K562 (cell line): ENCODE measurements around the gene PPARGC1A. TPM values are rescaled to one million over a fixed set of nuclear protein-coding genes. Genes with fewer than 3 reads are reported as not detected.

Source experiments
- ATAC-seq: fragments of 200-7000 bp; cut with Tn5 transposase; 3 replicates; pipeline ENCODE4 v1.9.1; 2020; ENCODE audit warnings: moderate library complexity
- BruUV-seq: library from RNA; stranded (reverse); fragments of 400-500 nt; replicated peaks from 2 replicates; lab custom pipeline; 2021; lab: Mats Ljungman, UMichigan
- CTCF ChIA-PET: fragments of 300-600 bp; formaldehyde crosslinking; extraction: SDS; loops from one replicate; lab custom pipeline; 2021; ENCODE audit warnings: low intra/inter-chr PET ratio; lab: Yijun Ruan, JAX
- POLR2A ChIA-PET: fragments of 300-600, 350-650 bp; sonication (Branson Sonifier 250); formaldehyde crosslinking; extraction: SDS; loops from one replicate; lab custom pipeline; 2021; ENCODE audit warnings: antibody characterized with exemption, inconsistent platforms; lab: Yijun Ruan, JAX
- DNase-seq, 4 experiments: peaks; one replicate each; pipeline versions ENCODE4 v3.0.0 to v3.0.0-alpha.2; 2011 to 2018; ENCODE audit warnings: low spot score in 3 of 4, mixed read lengths in 3 of 4; ENCODE audit errors: extremely low read depth in 1 of 4
- FAIRE-seq: peaks from 2 replicates; lab custom pipeline; 2011; peaks lifted over from hg19 to GRCh38; lab: Jason Lieb, UNC
- H2AFZ ChIP-seq: 2 replicates; pipeline ENCODE4 v1.6.0; 2011; ENCODE audit warnings: low read depth, low read length, control low read depth, inconsistent platforms
- H3K27ac ChIP-seq: fragments of 200-600 bp; 3 replicates; pipeline ENCODE4 v1.8.0; 2011; ENCODE audit warnings: low read depth, mild to moderate bottlenecking, control low read depth, inconsistent platforms, low read length, moderate library complexity, mixed read lengths; ENCODE audit errors: extremely low read depth
- H3K27me3 ChIP-seq, 2 experiments: fragments of 300-600 bp in 1 of 2; 2 replicates in 1 of 2; 3 replicates in 1 of 2; pipeline versions ENCODE4 v1.6.0 to v1.8.0; 2011; ENCODE audit warnings: inconsistent platforms in 2 of 2, low read length in 2 of 2, mild to moderate bottlenecking in 1 of 2, mixed read lengths in 1 of 2, moderate library complexity in 1 of 2; ENCODE audit not compliant: control insufficient read depth in 2 of 2, insufficient read depth in 2 of 2
- H3K36me3 ChIP-seq: fragments of 300-600 bp; 3 replicates; pipeline ENCODE4 v1.8.0; 2011; ENCODE audit warnings: mild to moderate bottlenecking, low read length, inconsistent platforms; ENCODE audit not compliant: control insufficient read depth, insufficient read depth
- H3K4me1 ChIP-seq, 2 experiments: fragments of 200-600 bp in 1 of 2; replicated peaks in 1 of 2; 2 replicates in 1 of 2; 3 replicates in 1 of 2; pipeline versions ENCODE4 v1.5.1 to v1.8.0; 2011; ENCODE audit warnings: inconsistent platforms in 2 of 2, low read length in 2 of 2, mild to moderate bottlenecking in 1 of 2, mixed read lengths in 1 of 2, moderate library complexity in 1 of 2; ENCODE audit not compliant: control insufficient read depth in 2 of 2, insufficient read depth in 2 of 2
- H3K4me2 ChIP-seq: 2 replicates; pipeline ENCODE4 v1.6.1; 2011; ENCODE audit warnings: low read length, control low read depth, inconsistent platforms, mixed read lengths; ENCODE audit not compliant: insufficient read depth
- H3K4me3 ChIP-seq: fragments of 200-600 bp; sonication (generic), shearing (Covaris generic); 2 replicates; pipeline ENCODE4 v1.5.1; 2016; ENCODE audit warnings: control low read depth, inconsistent platforms
- H3K79me2 ChIP-seq: fragments of 200-600 bp; 3 replicates; pipeline ENCODE4 v1.8.0; 2011; ENCODE audit warnings: low read length, inconsistent platforms; ENCODE audit not compliant: control insufficient read depth, insufficient read depth
- H3K9ac ChIP-seq, 2 experiments: 2 replicates each; pipeline versions ENCODE4 v1.6.0 to v1.6.1; 2011; ENCODE audit warnings: low read depth in 2 of 2, low read length in 2 of 2, control low read depth in 1 of 2, inconsistent platforms in 1 of 2, mild to moderate bottlenecking in 1 of 2, mixed read lengths in 1 of 2; ENCODE audit not compliant: insufficient read depth in 1 of 2
- H3K9me1 ChIP-seq: one replicate; pipeline ENCODE4 v1.6.0; 2011; ENCODE audit warnings: inconsistent platforms, mild to moderate bottlenecking, low read length, moderate library complexity; ENCODE audit not compliant: control insufficient read depth, insufficient read depth
- H3K9me3 ChIP-seq: replicated peaks from 2 replicates; pipeline ENCODE4 v1.5.1; 2011; ENCODE audit warnings: low read depth, low read length, inconsistent platforms; ENCODE audit not compliant: control insufficient read depth, insufficient read depth
- H4K20me1 ChIP-seq: replicated peaks from 2 replicates; pipeline ENCODE4 v1.6.1; 2011; ENCODE audit warnings: low read length, inconsistent platforms, mixed read lengths; ENCODE audit not compliant: control insufficient read depth, insufficient read depth
- ARID4B ChIP-seq: sonication (generic); formaldehyde crosslinking; IDR thresholded peaks from 2 replicates; pipeline ENCODE4 v1.8.0; 2022; ENCODE audit warnings: mild to moderate bottlenecking, missing genetic modification reagents
- CC2D1A ChIP-seq: fragments of 450-650 bp; IDR thresholded peaks from 2 replicates; pipeline ENCODE4 v1.6.1; 2017; ENCODE audit warnings: mild to moderate bottlenecking
- CREBBP ChIP-seq: IDR thresholded peaks from one replicate; pipeline ENCODE4 v1.6.1; 2012; ENCODE audit warnings: low read depth, mild to moderate bottlenecking, control low read depth, inconsistent platforms, low read length
- GABPB1 ChIP-seq: sonication (generic); formaldehyde crosslinking; IDR thresholded peaks from 2 replicates; pipeline ENCODE4 v1.8.0; 2022; ENCODE audit warnings: mild to moderate bottlenecking, missing genetic modification reagents
- MEIS2 ChIP-seq: fragments of 450-650 bp; IDR thresholded peaks from 2 replicates; pipeline ENCODE4 v1.6.1; 2014; ENCODE audit warnings: mild to moderate bottlenecking; ENCODE audit not compliant: partially characterized antibody
- NFRKB ChIP-seq: fragments of 450-650 bp; IDR thresholded peaks from 2 replicates; pipeline ENCODE4 v1.6.1; 2016; ENCODE audit warnings: low read depth
- PHF21A ChIP-seq: fragments of 450-650 bp; IDR thresholded peaks from 2 replicates; pipeline ENCODE4 v1.6.1; 2017; ENCODE audit warnings: low read depth, borderline replicate concordance
- ZNF165 ChIP-seq: fragments of 250-450 bp; sonication (Bioruptor Pico); IDR thresholded peaks from 2 replicates; pipeline ENCODE4 v1.4.0; 2020; ENCODE audit warnings: borderline replicate concordance
- WGBS: fragments of 100-300 bp; shearing (Covaris generic); methylation state at CpG from one replicate; pipeline ENCODE4 v1.1.6; 2016; ENCODE audit warnings: low coverage, mixed read lengths; ENCODE audit not compliant: insufficient coverage; ENCODE audit errors: missing lambda C conversion rate; 5-methylcytosine and 5-hydroxymethylcytosine counted together
- in situ Hi-C: fragments of 300-500 bp; cut with MboI; formaldehyde crosslinking; loops from 4 replicates; pipeline ENCODE4 v1.15.0; 2018; ENCODE audit warnings: inconsistent platforms, mixed read lengths
- intact Hi-C: fragments of 100-400 bp; cut with micrococcal nuclease; formaldehyde crosslinking; loops from 2 replicates; pipeline ENCODE4 v1.14.2; 2022
- polyA plus RNA-seq, 8 experiments: library from polyadenylated mRNA; depleted of rRNA in 4 of 8; stranded (reverse) in 5 of 8; unstranded in 3 of 8; fragments of >200 nt; fragmentation: Nextera tagmentation in 2 of 8; fragmentation: Illumina TruSeq in 1 of 8; extraction: Ambion mirVana in 2 of 8; extraction: Trizol in 1 of 8; gene quantifications; 2 replicates each; pipeline versions ENCODE4 v1.2.1 to v1.2.3, GENCODE V29; 2011 to 2014; ENCODE audit warnings: inconsistent platforms in 1 of 8, missing spikeins in 1 of 8
- total RNA-seq, 7 experiments: library from RNA; depleted of rRNA in 6 of 7; stranded (reverse); fragments of >200 nt in 6 of 7; fragmentation: Illumina TruSeq in 2 of 7; extraction: Trizol in 2 of 7; gene quantifications; 2 replicates each; pipeline versions ENCODE4 v1.2.1 to v1.2.3, GENCODE V29; 2011 to 2021; ENCODE audit warnings: low replicate concordance in 1 of 7

Gene PPARGC1A
- total and polyA plus RNA-seq, 9 of the 15 experiments (the other 6 are each of a cell fraction or from before 2014, with no cell fraction given) = 0.02 TPM; not detected in 8

GRCh38 chr4:23837371-23837770 is 52.5 kb downstream of the PPARGC1A start:
- WGBS = 0% methylated on average over 2 of the region's 2 CpGs
- Histone ChIP-seq H3K27ac (no peak overlapping the region), H3K4me2 (no peak overlapping the region), H4K20me1 (no peaks in the 10 kb centered on the region), H3K4me1 (no peaks in the 10 kb centered on the region), H3K79me2 (no peaks in the 10 kb centered on the region), H3K4me3 (no peak overlapping the region), H3K9ac (no peak overlapping the region)
- BruUV-seq = no TSS peak
- in situ Hi-C loops = no loop called here
- ATAC-seq = no peak
- no peak for TF ChIP-seq CREBBP
- TF ChIP-seq NFRKB = no peak
- no peak for TF ChIP-seq PHF21A
- no peak for TF ChIP-seq ZNF165 (CRISPR knock-in tag)
- no peak for TF ChIP-seq ARID4B (CRISPR knock-in tag)
- TF ChIP-seq CC2D1A = no peak
- no peak for TF ChIP-seq GABPB1 (CRISPR knock-in tag)
- TF ChIP-seq MEIS2 = no peak
- TF ChIP-seq, all 486 proteins: peak for 0
- Histone ChIP-seq H3K36me3 (no peaks in the 10 kb centered on the region), H3K27me3 (no peaks in the 10 kb centered on the region), H3K9me3 (no peaks in the 10 kb centered on the region), H3K9me1 (no peaks in the 10 kb centered on the region), H2AFZ (no peak overlapping the region)
- intact Hi-C loops = no loop called here
- DNase-seq (no peak), FAIRE-seq (no peak)
- ChIA-PET POLR2A (no interaction called here), CTCF (no interaction called here)
